SK-N-SH treated with all-trans-retinoic acid at 6 μM for 48 hours (cell line): Measurements from ENCODE around the gene CACNB4.

Experiments
- ATAC-seq: fragments of 200-7000 bp; cut with Tn5 transposase; 3 replicates; pipeline ENCODE4 v1.9.1; 2020; ENCODE audit warnings: mild to moderate bottlenecking, moderate library complexity
- BACH2 ChIP-seq: fragments of 250-450 bp; sonication (Bioruptor Pico); IDR thresholded peaks from 2 replicates; pipeline ENCODE4 v1.9.0; 2021; ENCODE audit warnings: mild to moderate bottlenecking, borderline replicate concordance
- CREB5 ChIP-seq: fragments of 250-450 bp; sonication (Bioruptor Pico); IDR thresholded peaks from 2 replicates; pipeline ENCODE4 v1.5.1; 2020; ENCODE audit warnings: low read depth, mild to moderate bottlenecking, moderate library complexity
- CSDC2 ChIP-seq: fragments of 250-450 bp; sonication (Bioruptor Pico); IDR thresholded peaks from 2 replicates; pipeline ENCODE4 v1.5.0; 2020; ENCODE audit warnings: mild to moderate bottlenecking, moderate library complexity
- CSRNP3 ChIP-seq: fragments of 250-450 bp; sonication (Bioruptor Pico); IDR thresholded peaks from 2 replicates; pipeline ENCODE4 v1.5.1; 2021; ENCODE audit warnings: mild to moderate bottlenecking, moderate library complexity
- ESRRG ChIP-seq: fragments of 250-450 bp; sonication (Bioruptor Pico); IDR thresholded peaks from 2 replicates; pipeline ENCODE4 v1.6.1; 2021; ENCODE audit warnings: mild to moderate bottlenecking
- GLIS3 ChIP-seq: fragments of 250-450 bp; sonication (Bioruptor Pico); IDR thresholded peaks from 2 replicates; pipeline ENCODE4 v1.5.0; 2020; ENCODE audit warnings: mild to moderate bottlenecking, moderate library complexity
- OSR1 ChIP-seq: fragments of 250-450 bp; sonication (Bioruptor Pico); IDR thresholded peaks from 2 replicates; pipeline ENCODE4 v1.8.0; 2022; ENCODE audit warnings: moderate library complexity, mild to moderate bottlenecking, inconsistent platforms
- PPARA ChIP-seq: fragments of 250-450 bp; sonication (Bioruptor Pico); IDR thresholded peaks from 2 replicates; pipeline ENCODE4 v1.5.0; 2020; ENCODE audit warnings: mild to moderate bottlenecking, borderline replicate concordance
- RARB ChIP-seq: fragments of 250-450 bp; sonication (Bioruptor Pico); IDR thresholded peaks from 2 replicates; pipeline ENCODE4 v1.8.0; 2021; ENCODE audit warnings: mild to moderate bottlenecking, moderate library complexity
- SNAI2 ChIP-seq: fragments of 250-450 bp; sonication (Bioruptor Pico); IDR thresholded peaks from 2 replicates; pipeline ENCODE4 v1.5.0; 2020; ENCODE audit warnings: mild to moderate bottlenecking, moderate library complexity
- TCF4 ChIP-seq: fragments of 250-450 bp; sonication (Bioruptor Pico); IDR thresholded peaks from 2 replicates; pipeline ENCODE4 v1.8.0; 2021; ENCODE audit warnings: mild to moderate bottlenecking, moderate library complexity, borderline replicate concordance
- TOX ChIP-seq: fragments of 250-450 bp; sonication (Bioruptor Pico); IDR thresholded peaks from 2 replicates; pipeline ENCODE4 v1.8.0; 2021; ENCODE audit warnings: mild to moderate bottlenecking, moderate library complexity, borderline replicate concordance
- ZC3H10 ChIP-seq: fragments of 250-450 bp; sonication (Bioruptor Pico); IDR thresholded peaks from 2 replicates; pipeline ENCODE4 v1.5.1; 2021; ENCODE audit warnings: mild to moderate bottlenecking, moderate library complexity
- ZFP3 ChIP-seq: fragments of 250-450 bp; sonication (Bioruptor Pico); IDR thresholded peaks from 2 replicates; pipeline ENCODE4 v1.5.0; 2020; ENCODE audit warnings: mild to moderate bottlenecking, moderate library complexity
- ZFP30 ChIP-seq: fragments of 450-650 bp; formaldehyde crosslinking; IDR thresholded peaks from 2 replicates; pipeline ENCODE4 v1.5.0; 2022; ENCODE audit warnings: mild to moderate bottlenecking, moderate library complexity
- ZNF565 ChIP-seq: fragments of 450-650 bp; formaldehyde crosslinking; conservative IDR thresholded peaks from 2 replicates; pipeline ENCODE4 v1.5.0; 2020; ENCODE audit warnings: low read depth, mild to moderate bottlenecking, moderate library complexity
- ZNF8 ChIP-seq: fragments of 450-650 bp; formaldehyde crosslinking; IDR thresholded peaks from 2 replicates; pipeline ENCODE4 v1.5.0; 2020; ENCODE audit warnings: mild to moderate bottlenecking, moderate library complexity
- TF ChIP-seq, protein P1 (sequence below): fragments of 250-450 bp; sonication (Bioruptor Pico); IDR thresholded peaks from 2 replicates; pipeline ENCODE4 v1.8.0; 2021; ENCODE audit warnings: low read depth, mild to moderate bottlenecking, moderate library complexity, borderline replicate concordance
- TF ChIP-seq, protein P2 (sequence below): fragments of 250-450 bp; sonication (Bioruptor Pico); IDR thresholded peaks from 2 replicates; pipeline ENCODE4 v1.5.0; 2020; ENCODE audit warnings: mild to moderate bottlenecking, moderate library complexity
- TF ChIP-seq, protein P3 (sequence below): fragments of 250-450 bp; sonication (Bioruptor Pico); IDR thresholded peaks from 2 replicates; pipeline ENCODE4 v1.8.0; 2020; ENCODE audit warnings: mild to moderate bottlenecking, moderate library complexity, borderline replicate concordance

The CACNB4 gene

DNA sequence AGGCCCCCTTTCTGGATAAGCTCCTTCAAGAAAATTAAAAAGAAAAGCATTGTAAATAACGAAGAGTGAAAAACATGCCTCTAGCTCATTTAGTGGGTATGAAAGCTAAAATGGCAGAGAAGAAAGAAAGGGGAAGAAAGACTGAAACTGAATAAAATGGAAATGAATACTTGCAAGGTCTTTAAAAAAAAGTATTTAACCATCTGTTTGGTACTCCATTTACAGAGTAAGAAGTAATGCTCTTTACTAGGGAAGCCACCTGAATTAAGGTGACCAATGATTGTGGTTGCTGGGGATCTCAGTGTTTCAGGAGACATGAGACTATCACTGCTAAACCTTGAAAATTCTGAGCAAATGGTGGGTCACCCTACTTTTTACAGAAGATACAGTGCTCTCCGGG, 253.0 kb downstream of the CACNB4 start:
- TF ChIP-seq CSDC2: no peak
- TF ChIP-seq BACH2 (CRISPR knock-in tag): no peak
- no peak for TF ChIP-seq ZNF565 (CRISPR knock-in tag)
- TF ChIP-seq ZFP30 (CRISPR knock-in tag): no peak
- TF ChIP-seq OSR1 (CRISPR knock-in tag): no peak
- no peak for TF ChIP-seq ZC3H10 (CRISPR knock-in tag)
- TF ChIP-seq TOX: no peak
- no peak for TF ChIP-seq ZFP3
- no peak for TF ChIP-seq CSRNP3 (CRISPR knock-in tag)
- TF ChIP-seq, protein P1, sequence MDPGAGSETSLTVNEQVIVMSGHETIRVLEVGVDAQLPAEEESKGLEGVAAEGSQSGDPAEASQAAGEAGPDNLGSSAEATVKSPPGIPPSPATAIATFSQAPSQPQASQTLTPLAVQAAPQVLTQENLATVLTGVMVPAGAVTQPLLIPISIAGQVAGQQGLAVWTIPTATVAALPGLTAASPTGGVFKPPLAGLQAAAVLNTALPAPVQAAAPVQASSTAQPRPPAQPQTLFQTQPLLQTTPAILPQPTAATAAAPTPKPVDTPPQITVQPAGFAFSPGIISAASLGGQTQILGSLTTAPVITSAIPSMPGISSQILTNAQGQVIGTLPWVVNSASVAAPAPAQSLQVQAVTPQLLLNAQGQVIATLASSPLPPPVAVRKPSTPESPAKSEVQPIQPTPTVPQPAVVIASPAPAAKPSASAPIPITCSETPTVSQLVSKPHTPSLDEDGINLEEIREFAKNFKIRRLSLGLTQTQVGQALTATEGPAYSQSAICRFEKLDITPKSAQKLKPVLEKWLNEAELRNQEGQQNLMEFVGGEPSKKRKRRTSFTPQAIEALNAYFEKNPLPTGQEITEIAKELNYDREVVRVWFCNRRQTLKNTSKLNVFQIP (CRISPR knock-in tag): no peak
- TF ChIP-seq TCF4 (CRISPR knock-in tag): no peak
- TF ChIP-seq ESRRG: no peak
- TF ChIP-seq, protein P2, sequence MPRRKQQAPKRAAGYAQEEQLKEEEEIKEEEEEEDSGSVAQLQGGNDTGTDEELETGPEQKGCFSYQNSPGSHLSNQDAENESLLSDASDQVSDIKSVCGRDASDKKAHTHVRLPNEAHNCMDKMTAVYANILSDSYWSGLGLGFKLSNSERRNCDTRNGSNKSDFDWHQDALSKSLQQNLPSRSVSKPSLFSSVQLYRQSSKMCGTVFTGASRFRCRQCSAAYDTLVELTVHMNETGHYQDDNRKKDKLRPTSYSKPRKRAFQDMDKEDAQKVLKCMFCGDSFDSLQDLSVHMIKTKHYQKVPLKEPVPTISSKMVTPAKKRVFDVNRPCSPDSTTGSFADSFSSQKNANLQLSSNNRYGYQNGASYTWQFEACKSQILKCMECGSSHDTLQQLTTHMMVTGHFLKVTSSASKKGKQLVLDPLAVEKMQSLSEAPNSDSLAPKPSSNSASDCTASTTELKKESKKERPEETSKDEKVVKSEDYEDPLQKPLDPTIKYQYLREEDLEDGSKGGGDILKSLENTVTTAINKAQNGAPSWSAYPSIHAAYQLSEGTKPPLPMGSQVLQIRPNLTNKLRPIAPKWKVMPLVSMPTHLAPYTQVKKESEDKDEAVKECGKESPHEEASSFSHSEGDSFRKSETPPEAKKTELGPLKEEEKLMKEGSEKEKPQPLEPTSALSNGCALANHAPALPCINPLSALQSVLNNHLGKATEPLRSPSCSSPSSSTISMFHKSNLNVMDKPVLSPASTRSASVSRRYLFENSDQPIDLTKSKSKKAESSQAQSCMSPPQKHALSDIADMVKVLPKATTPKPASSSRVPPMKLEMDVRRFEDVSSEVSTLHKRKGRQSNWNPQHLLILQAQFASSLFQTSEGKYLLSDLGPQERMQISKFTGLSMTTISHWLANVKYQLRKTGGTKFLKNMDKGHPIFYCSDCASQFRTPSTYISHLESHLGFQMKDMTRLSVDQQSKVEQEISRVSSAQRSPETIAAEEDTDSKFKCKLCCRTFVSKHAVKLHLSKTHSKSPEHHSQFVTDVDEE (CRISPR knock-in tag): no peak
- no peak for TF ChIP-seq ZNF8 (CRISPR knock-in tag)
- TF ChIP-seq GLIS3 (CRISPR knock-in tag): no peak
- ATAC-seq: no peak

DNA sequence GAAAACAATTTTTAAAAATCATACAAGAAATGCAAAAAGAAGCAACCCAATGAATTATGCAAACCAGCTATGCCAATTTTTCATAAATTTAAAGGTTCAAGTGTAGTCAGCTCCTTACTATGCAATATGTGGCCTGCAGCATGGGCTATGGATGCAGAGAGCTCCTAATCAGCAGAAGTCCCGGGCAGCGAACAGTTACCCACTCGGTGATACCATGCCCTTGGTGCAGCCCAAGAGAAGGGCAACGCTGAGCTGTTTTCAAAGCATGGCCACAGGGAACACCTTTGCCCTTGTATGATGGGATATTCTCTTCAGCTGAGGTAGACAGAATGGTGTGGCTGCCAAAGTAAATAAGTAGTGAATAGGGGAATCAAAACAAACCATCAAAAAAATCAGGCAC, 253.4 kb downstream of the CACNB4 start:
- no peak for TF ChIP-seq OSR1 (CRISPR knock-in tag)
- TF ChIP-seq GLIS3 (CRISPR knock-in tag): no peak
- TF ChIP-seq CREB5 (CRISPR knock-in tag): no peak
- TF ChIP-seq, protein P1 (CRISPR knock-in tag): no peak
- TF ChIP-seq CSRNP3 (CRISPR knock-in tag): no peak
- no peak for TF ChIP-seq ZNF8 (CRISPR knock-in tag)
- TF ChIP-seq TCF4 (CRISPR knock-in tag): no peak
- TF ChIP-seq RARB (CRISPR knock-in tag): no peak
- no peak for TF ChIP-seq ESRRG
- TF ChIP-seq, protein P3, sequence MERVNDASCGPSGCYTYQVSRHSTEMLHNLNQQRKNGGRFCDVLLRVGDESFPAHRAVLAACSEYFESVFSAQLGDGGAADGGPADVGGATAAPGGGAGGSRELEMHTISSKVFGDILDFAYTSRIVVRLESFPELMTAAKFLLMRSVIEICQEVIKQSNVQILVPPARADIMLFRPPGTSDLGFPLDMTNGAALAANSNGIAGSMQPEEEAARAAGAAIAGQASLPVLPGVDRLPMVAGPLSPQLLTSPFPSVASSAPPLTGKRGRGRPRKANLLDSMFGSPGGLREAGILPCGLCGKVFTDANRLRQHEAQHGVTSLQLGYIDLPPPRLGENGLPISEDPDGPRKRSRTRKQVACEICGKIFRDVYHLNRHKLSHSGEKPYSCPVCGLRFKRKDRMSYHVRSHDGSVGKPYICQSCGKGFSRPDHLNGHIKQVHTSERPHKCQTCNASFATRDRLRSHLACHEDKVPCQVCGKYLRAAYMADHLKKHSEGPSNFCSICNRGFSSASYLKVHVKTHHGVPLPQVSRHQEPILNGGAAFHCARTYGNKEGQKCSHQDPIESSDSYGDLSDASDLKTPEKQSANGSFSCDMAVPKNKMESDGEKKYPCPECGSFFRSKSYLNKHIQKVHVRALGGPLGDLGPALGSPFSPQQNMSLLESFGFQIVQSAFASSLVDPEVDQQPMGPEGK (CRISPR knock-in tag): no peak
- TF ChIP-seq ZFP3: no peak
- no peak for TF ChIP-seq PPARA
- no peak for TF ChIP-seq TOX
- no peak for TF ChIP-seq CSDC2
- no peak for TF ChIP-seq SNAI2
- TF ChIP-seq ZNF565 (CRISPR knock-in tag): no peak
- TF ChIP-seq BACH2 (CRISPR knock-in tag): no peak

More for the DNA sequence above, 253.4 kb downstream of the CACNB4 start:
- ATAC-seq: no peak
